ENCODE results near the gene GRHL1. TPM values are rescaled to one million over a fixed set of nuclear protein-coding genes. Genes with fewer than 3 reads are reported as not detected.

GRHL1 gene
- total and polyA plus RNA-seq, 2 of the 8 experiments (the other 6 are each of a cell fraction or from before 2014, with no cell fraction given): 1.3 to 3.6 TPM

- TF ChIP-seq YY1 (IDR thresholded peaks at IDR 0.05; ENCODE audit: low read depth, low read length): no peak
These were observed 2.1 kb upstream of the GRHL1 start (continued) for GRCh38 chr2:9949239-9949991.

All from H1 (cell line).